Activated CD4-positive, alpha-beta T cell treated with anti-CD3 and anti-CD28 coated beads, Interleukin-2, amount 10 ng/mL, durations not matched to agents 24 days and 14 days (primary cell): ENCODE measurements around the gene FJX1. TPM values are rescaled to one million over a fixed set of nuclear protein-coding genes. Genes with fewer than 3 reads are reported as not detected.

Source experiments
- DNase-seq: peaks from one replicate; pipeline ENCODE4 v3.0.0; 2022
- H3K27ac Mint-ChIP-seq: one replicate; pipeline ENCODE4 v1.8.0; 2022; ENCODE audit warnings: mild to moderate bottlenecking, mixed read lengths
- H3K27me3 Mint-ChIP-seq: one replicate; pipeline ENCODE4 v1.8.0; 2022; ENCODE audit warnings: mixed read lengths
- H3K36me3 Mint-ChIP-seq: one replicate; pipeline ENCODE4 v1.8.0; 2022; ENCODE audit warnings: low read depth, mild to moderate bottlenecking, mixed read lengths
- H3K4me1 Mint-ChIP-seq: one replicate; pipeline ENCODE4 v1.8.0; 2021; ENCODE audit warnings: mixed read lengths
- H3K4me3 Mint-ChIP-seq: one replicate; pipeline ENCODE4 v1.8.0; 2022; ENCODE audit warnings: mild to moderate bottlenecking, moderate library complexity, mixed read lengths
- H3K9me3 Mint-ChIP-seq: one replicate; pipeline ENCODE4 v1.8.0; 2021; ENCODE audit warnings: mixed read lengths
- intact Hi-C: fragments of 100-400 bp; cut with micrococcal nuclease; formaldehyde crosslinking; loops from one replicate; pipeline ENCODE4 v1.15.1; 2023
- total RNA-seq: library from RNA; stranded (reverse); gene quantifications from 2 replicates; pipeline ENCODE4 v1.2.3, GENCODE V29; 2022

FJX1 gene
- total RNA-seq, 1 donor from 2014 or later: 0.30 TPM

- Mint-ChIP-seq H3K4me1 (peaks cover 8% of the 10 kb centered on the region), H3K36me3 (peaks cover under 1% of the 10 kb centered on the region), H3K27me3 (peaks cover 41% of the 10 kb centered on the region), H3K9me3 (no peaks in the 10 kb centered on the region), H3K4me3 (no peak overlapping the region), H3K27ac (no peak overlapping the region)
- intact Hi-C loops: loop anchor here (1.0 to 5.0 kb wide), 6 partner anchors 206 to 876 kb away; partner anchors contain the start of gene LDLRAD3
- peak; percentile 70 for DNase-seq
Observed at GRCh38 chr11:35615921-35616900, 2.0 kb upstream of the FJX1 start.

GRCh38 chr11:35617316-35617686 lies 959 bp upstream of the FJX1 start:
- Mint-ChIP-seq H3K36me3 (peaks cover 1% of the 10 kb centered on the region), H3K4me1 (peaks cover 5% of the 10 kb centered on the region), H3K9me3 (no peaks in the 10 kb centered on the region), H3K4me3 (peak overlapping the region; percentile 73), H3K27ac (no peak overlapping the region), H3K27me3 (peaks cover 46% of the 10 kb centered on the region)
- DNase-seq: no peak
- intact Hi-C loops: loop anchor here (5.0 kb wide), 4 partner anchors 325 to 875 kb away; partner anchors contain the start of gene LDLRAD3

GRCh38 chr11:35618497-35619115 lies 346 bp downstream of the FJX1 start:
- intact Hi-C loops: loop anchor here (2.0 to 5.0 kb wide), 5 partner anchors 44 to 874 kb away; partner anchors contain the start of genes LDLRAD3 and TRIM44
- no peak overlapping the region for H3K4me3 Mint-ChIP-seq
- H3K27ac Mint-ChIP-seq: no peak overlapping the region
- peaks cover 1% of the 10 kb centered on the region for H3K36me3 Mint-ChIP-seq
- peaks cover 57% of the 10 kb centered on the region for H3K27me3 Mint-ChIP-seq
- peaks cover 5% of the 10 kb centered on the region for H3K4me1 Mint-ChIP-seq
- DNase-seq: peak; percentile 67
- H3K9me3 Mint-ChIP-seq: no peaks in the 10 kb centered on the region

GRCh38 chr11:35619116-35619854 lies 1.0 kb downstream of the FJX1 start:
- intact Hi-C loops: loop anchor here (2.0 to 5.0 kb wide), 5 partner anchors 44 to 873 kb away; partner anchors contain the start of genes LDLRAD3 and TRIM44
- H3K27ac Mint-ChIP-seq: no peak overlapping the region
- peaks cover 63% of the 10 kb centered on the region for H3K27me3 Mint-ChIP-seq
- no peaks in the 10 kb centered on the region for H3K9me3 Mint-ChIP-seq
- peak; percentile 63 for DNase-seq
- peaks cover 1% of the 10 kb centered on the region for H3K36me3 Mint-ChIP-seq
- no peak overlapping the region for H3K4me3 Mint-ChIP-seq
- H3K4me1 Mint-ChIP-seq: peaks cover 5% of the 10 kb centered on the region

GRCh38 chr11:35619855-35620640 lies 1.8 kb downstream of the FJX1 start:
- Mint-ChIP-seq H3K4me1 (peaks cover 5% of the 10 kb centered on the region), H3K4me3 (peak overlapping the region; percentile 28), H3K27ac (no peak overlapping the region), H3K27me3 (peaks cover 63% of the 10 kb centered on the region), H3K9me3 (no peaks in the 10 kb centered on the region), H3K36me3 (peaks cover 1% of the 10 kb centered on the region)
- intact Hi-C loops: loop anchor here (2.0 to 5.0 kb wide), 5 partner anchors 43 to 872 kb away; partner anchors contain the start of genes LDLRAD3 and TRIM44
- DNase-seq: no peak

GRCh38 chr11:35620795-35621194 lies 2.5 kb downstream of the FJX1 start:
- peaks cover 66% of the 10 kb centered on the region for H3K27me3 Mint-ChIP-seq
- H3K27ac Mint-ChIP-seq: no peak overlapping the region
- DNase-seq: no peak
- peaks cover 1% of the 10 kb centered on the region for H3K36me3 Mint-ChIP-seq
- no peaks in the 10 kb centered on the region for H3K9me3 Mint-ChIP-seq
- intact Hi-C loops: no loop called here
- no peak overlapping the region for H3K4me3 Mint-ChIP-seq
- H3K4me1 Mint-ChIP-seq: peaks cover 5% of the 10 kb centered on the region

- Mint-ChIP-seq H3K4me1 (peaks cover 5% of the 10 kb centered on the region), H3K27ac (no peak overlapping the region), H3K36me3 (peaks cover 1% of the 10 kb centered on the region), H3K9me3 (no peaks in the 10 kb centered on the region), H3K27me3 (peaks cover 70% of the 10 kb centered on the region), H3K4me3 (no peak overlapping the region)
- DNase-seq: no peak
- intact Hi-C loops: no loop called here
Observed at GRCh38 chr11:35621620-35622019, 3.4 kb downstream of the FJX1 start.

GRCh38 chr11:35622070-35622469 lies 3.8 kb downstream of the FJX1 start:
- Mint-ChIP-seq H3K27me3 (peaks cover 70% of the 10 kb centered on the region), H3K4me3 (no peak overlapping the region), H3K4me1 (peaks cover 5% of the 10 kb centered on the region), H3K36me3 (peaks cover 1% of the 10 kb centered on the region), H3K9me3 (no peaks in the 10 kb centered on the region), H3K27ac (no peak overlapping the region)
- intact Hi-C loops: no loop called here
- no peak for DNase-seq

- Mint-ChIP-seq H3K4me1 (peaks cover 2% of the 10 kb centered on the region), H3K27ac (no peak overlapping the region), H3K36me3 (peaks cover 1% of the 10 kb centered on the region), H3K4me3 (no peak overlapping the region), H3K27me3 (peaks cover 67% of the 10 kb centered on the region), H3K9me3 (no peaks in the 10 kb centered on the region)
- no peak for DNase-seq
- intact Hi-C loops: no loop called here
Observed at GRCh38 chr11:35623621-35624168, 5.4 kb downstream of the FJX1 start.

- H3K27ac Mint-ChIP-seq: no peak overlapping the region
- DNase-seq: no peak
- peaks cover 1% of the 10 kb centered on the region for H3K36me3 Mint-ChIP-seq
- no peaks in the 10 kb centered on the region for H3K9me3 Mint-ChIP-seq
- no peak overlapping the region for H3K4me3 Mint-ChIP-seq
- peaks cover 2% of the 10 kb centered on the region for H3K4me1 Mint-ChIP-seq
- intact Hi-C loops: no loop called here
- peaks cover 71% of the 10 kb centered on the region for H3K27me3 Mint-ChIP-seq
Observed at GRCh38 chr11:35624316-35624715, 6.1 kb downstream of the FJX1 start.

- no peak for DNase-seq
- H3K36me3 Mint-ChIP-seq: peaks cover 1% of the 10 kb centered on the region
- intact Hi-C loops: no loop called here
- peaks cover 1% of the 10 kb centered on the region for H3K4me1 Mint-ChIP-seq
- H3K9me3 Mint-ChIP-seq: no peaks in the 10 kb centered on the region
- no peak overlapping the region for H3K4me3 Mint-ChIP-seq
- peaks cover 70% of the 10 kb centered on the region for H3K27me3 Mint-ChIP-seq
- H3K27ac Mint-ChIP-seq: no peak overlapping the region
Observed at GRCh38 chr11:35624781-35625180, 6.5 kb downstream of the FJX1 start.

- H3K4me3 Mint-ChIP-seq: no peak overlapping the region
- no peaks in the 10 kb centered on the region for H3K4me1 Mint-ChIP-seq
- H3K36me3 Mint-ChIP-seq: no peaks in the 10 kb centered on the region
- H3K27me3 Mint-ChIP-seq: peaks cover 61% of the 10 kb centered on the region
- no peak overlapping the region for H3K27ac Mint-ChIP-seq
- H3K9me3 Mint-ChIP-seq: no peaks in the 10 kb centered on the region
- no peak for DNase-seq
- intact Hi-C loops: no loop called here
Observed at GRCh38 chr11:35626501-35626900, 8.2 kb downstream of the FJX1 start.

- Mint-ChIP-seq H3K9me3 (no peaks in the 10 kb centered on the region), H3K4me1 (no peaks in the 10 kb centered on the region), H3K36me3 (no peaks in the 10 kb centered on the region), H3K4me3 (no peak overlapping the region), H3K27me3 (peaks cover 41% of the 10 kb centered on the region), H3K27ac (no peak overlapping the region)
- no peak for DNase-seq
- intact Hi-C loops: no loop called here
Observed at GRCh38 chr11:35629511-35629910, 11.3 kb downstream of the FJX1 start.
